ENCODE data around the gene TMEM107. TPM values are rescaled to one million over a fixed set of nuclear protein-coding genes. Genes with fewer than 3 reads are reported as not detected.

TMEM107 gene
- polyA plus RNA-seq, 1 donor, result 26.9 TPM

GRCh38 chr17:8162997-8163977 lies 12.9 kb downstream of the TMEM107 start:
- DNase-seq, result no peak

GRCh38 chr17:8162233-8162996 lies 13.8 kb downstream of the TMEM107 start, which contains the start of gene VAMP2:
TSS of gene VAMP2 (minus strand) at chr17:8162948. CDS start at chr17:8162879, 69 bp downstream.
- DNase-seq, result no peak

DNA sequence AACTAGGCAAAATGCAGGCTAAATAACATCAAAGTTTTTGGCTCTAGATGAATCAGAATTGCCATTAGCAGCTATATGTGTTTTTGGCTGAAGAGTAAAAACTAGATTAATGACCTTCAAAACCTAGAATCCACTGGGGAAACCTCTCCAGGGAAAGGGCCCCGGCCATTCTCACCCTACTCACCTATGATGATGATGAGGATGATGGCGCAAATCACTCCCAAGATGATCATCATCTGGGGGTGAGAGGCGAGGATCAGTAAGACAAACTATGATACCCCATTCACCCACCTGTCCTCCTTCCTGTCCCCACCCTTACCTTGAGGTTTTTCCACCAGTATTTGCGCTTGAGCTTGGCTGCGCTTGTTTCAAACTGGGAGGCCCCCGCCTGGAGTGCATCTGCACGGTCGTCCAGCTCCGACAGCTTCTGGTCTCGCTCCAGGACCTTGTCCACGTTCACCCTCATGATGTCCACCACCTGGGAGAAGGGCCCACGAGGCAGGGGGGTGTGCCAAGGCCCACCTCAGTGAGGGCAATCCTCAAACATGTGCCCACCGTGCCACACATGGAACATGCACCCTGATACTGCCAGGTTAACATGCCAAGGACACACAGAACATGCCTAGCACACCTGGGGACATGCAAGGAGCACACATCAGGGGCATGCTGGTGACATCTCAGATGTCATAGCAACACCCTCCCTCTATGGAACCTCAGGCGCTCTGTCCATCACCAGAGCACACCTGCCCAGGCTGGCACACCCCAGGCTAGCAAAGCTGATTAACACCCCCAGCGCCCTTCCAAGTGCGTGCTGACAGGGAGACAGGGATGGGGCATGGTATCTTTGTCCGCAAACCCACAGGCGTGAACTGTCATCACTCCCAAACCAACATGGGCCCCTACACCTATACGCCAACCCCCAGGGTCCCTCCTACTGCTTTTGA lies 14.6 kb downstream of the TMEM107 start:
- no peak for DNase-seq

DNA sequence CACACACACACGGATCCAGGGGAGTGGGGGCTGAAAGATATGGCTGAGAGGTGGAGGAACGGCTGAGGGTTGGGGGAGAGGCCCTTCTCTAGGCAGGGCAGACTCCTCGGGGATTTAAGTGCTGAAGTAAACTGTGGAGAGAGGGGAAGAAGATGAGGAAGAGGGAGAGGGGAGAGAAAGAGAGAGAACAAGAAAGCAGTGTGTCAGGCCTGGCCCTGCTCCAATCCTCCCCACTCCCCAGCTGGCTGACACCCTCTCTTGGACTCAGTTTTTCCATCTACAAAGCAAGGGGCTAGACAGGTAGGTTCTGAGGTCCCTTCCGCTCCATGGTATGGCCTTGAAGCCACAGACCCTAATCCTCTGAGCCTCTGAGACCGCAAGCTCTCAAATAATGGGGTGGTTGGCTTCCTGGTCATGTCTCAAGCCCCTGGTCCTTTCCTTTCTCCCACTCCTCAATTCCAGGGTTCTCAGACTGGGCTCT lies 15.4 kb downstream of the TMEM107 start:
- no peak for DNase-seq

GRCh38 chr17:8160224-8160577 lies 16.0 kb downstream of the TMEM107 start:
- DNase-seq, result no peak

DNA sequence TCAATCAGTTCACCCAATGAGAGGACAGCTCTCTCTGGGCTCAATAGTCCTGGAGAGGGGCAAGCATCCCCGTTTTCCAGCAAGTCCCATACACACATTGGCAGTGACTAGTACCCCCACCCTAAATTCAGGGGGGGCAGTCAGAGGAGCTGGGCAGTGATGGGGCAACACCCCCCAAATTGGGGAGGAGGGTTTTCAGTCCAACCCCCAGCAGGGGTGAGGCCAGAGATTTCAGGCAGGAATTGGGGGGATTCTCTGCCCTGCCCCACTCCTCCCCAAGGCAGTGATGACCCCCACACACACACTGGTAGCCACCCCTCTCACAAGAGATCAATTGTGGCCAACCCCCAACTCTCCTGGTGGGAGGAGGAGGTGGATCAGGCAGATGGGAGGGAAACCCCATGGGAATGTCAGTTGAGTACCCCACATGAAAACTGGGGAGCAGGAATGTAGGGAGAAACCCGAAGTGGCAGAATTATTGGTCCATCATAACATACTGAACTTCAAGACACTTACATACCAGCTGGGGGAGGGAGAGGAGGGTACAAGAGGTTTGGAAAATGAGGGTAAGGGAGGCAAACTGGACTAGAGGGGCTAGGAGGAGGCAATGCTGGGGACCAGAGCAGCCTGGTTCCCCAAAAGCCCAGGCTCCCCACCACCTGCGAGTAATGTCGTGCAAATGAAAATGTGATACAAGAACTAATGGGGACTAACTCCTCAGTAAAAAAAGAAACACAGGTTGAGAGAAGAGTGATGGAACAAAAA lies 16.5 kb downstream of the TMEM107 start:
- DNase-seq, result no peak

DNA sequence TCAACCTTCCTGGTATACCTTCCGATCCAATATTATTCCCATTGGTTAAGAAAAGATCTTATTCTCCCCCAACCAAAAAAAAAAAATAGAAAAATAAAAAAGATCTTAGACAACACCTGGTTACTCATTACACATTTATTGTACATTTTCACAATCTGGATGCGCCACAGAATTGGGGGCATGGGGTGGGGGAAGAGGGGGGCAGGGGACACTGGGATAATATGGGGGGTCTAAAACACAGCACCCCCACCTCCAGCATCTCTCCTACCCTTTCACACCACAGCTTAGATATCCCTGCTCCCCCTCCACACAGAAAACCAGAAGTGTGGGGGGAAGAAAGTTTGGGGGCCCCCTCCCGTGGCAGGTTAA lies 17.2 kb downstream of the TMEM107 start:
- DNase-seq, result no peak

DNA sequence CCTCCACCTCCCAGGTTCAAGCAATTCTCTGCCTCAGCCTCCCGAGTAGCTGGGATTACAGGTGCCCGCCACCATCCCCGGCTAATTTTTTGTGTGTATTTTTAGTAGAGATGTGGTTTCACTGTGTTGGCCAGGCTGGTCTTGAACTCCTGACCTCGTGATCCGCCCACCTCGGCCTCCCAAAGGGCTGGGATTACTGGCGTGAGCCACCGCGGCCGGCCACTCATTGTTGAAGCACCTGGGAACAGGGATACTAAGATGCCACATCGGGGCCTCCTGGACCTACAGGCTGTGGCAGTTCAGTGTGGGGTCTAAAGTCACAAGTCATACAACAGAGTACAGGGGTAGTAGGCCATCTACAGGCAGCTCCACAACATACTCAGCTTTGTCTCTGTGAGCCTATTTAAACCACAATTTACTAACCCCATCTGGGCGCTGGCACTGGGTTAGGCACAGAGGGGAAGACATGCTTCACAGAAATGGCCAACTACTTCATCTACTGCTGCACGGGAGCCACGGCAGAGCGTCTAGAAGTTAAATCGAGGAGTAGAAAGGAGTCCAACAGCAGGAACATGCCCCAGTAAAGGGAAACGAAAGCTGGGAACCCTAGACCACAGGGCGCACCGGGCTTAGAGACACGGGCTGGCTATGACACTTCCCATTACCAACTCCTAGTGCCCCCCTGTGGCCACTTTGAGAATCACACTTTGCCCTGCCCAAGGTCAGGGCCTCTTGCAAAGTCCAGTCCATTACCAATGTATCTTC lies 17.7 kb downstream of the TMEM107 start:
- peak; percentile 88 for DNase-seq

DNA sequence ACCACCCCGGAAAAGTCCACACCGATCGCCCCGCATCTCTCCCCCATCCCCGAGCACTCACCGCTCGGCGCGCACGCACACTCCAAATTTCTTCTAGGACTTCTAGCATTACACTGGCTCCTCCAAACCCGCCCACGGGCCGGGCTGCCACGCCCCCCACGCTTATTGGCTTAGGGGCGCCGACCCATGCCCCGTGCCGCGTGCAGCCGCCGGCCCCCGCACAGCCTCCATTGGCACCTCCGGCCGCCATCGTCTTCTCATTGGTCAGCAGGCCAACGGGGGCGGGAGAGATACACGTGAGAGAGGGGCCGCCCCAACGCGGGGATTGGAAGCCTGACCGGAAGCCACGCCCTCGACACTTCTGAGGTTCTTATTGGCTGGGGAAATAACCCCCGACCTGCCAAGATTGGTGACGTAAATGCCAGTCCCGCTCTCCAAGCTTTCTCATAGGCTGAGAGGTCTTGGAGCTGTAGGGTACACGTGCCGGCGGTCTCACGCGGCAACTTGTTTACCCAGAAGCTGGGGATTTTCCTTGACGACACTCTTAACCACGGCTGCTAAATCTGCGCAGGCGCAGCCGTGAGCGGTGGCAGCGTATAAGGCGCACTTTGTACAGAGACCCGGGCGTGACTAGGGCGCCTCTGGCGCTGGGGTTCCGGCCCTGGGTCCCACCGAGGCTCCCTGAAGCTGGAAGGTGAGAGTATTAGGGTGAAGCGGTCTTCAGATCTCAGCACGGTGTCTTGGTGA lies 19.8 kb downstream of the TMEM107 start:
- peak; percentile 100 for DNase-seq

- DNase-seq, result no peak
These were observed 20.3 kb downstream of the TMEM107 start for GRCh38 chr17:8155996-8156245.

- DNase-seq, result no peak
These were observed 20.8 kb downstream of the TMEM107 start for GRCh38 chr17:8155231-8155995.

- DNase-seq, result no peak
These were observed 21.5 kb downstream of the TMEM107 start for GRCh38 chr17:8154608-8155155.

DNA sequence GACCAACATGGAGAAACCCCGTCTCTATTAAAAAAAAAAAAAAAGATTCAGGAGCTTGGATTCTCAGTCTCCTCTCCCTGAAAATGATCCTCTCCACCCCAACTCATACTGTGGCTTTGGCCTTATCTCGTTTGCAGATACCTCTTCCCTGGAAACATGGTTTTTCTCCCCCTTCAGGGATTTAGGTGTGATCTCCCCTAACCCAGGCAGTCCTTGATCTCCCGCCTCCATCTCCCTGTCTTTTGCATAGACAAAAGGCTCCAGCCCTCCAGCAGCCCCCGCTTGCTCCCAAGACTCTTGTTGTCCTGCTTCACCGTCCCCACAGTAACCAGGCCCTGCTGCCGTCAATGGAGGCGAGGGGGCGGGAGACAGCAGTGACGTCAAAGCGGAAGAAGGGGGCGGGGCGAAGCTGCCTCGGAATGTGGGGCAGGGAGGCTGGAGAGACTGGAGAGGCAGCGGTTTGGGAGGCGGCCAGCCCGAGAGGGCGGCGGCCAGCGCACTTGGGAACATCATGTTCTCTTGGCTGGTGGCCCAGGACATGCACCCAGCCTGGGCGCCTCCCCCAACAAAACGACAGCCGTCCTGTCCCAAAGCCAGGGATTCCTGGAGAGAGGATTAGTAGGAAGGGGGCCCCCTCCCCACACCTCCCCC lies 22.1 kb downstream of the TMEM107 start:
- DNase-seq, result peak; percentile 96

DNA sequence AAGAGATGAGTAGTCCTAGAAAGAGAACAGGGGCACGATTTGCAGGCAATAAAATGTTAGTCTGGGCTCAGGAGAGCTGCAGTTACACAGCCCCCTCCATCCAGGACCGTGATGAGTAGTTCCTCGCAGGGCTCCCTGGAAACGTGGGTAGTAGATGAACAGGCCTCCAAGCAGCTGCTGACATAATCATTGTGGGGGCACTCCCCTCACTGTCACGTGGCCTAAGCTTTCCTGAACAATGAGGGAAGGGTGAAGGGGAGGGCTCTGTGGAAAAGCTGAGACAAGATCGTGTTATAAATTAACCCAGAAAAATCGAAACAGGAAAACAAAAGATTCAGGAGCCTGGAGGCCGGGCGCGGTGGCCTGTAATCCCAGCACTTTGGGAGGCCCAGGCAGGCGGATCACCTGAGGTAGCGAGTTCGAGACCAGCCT lies 22.6 kb downstream of the TMEM107 start:
- DNase-seq, result no peak

DNA sequence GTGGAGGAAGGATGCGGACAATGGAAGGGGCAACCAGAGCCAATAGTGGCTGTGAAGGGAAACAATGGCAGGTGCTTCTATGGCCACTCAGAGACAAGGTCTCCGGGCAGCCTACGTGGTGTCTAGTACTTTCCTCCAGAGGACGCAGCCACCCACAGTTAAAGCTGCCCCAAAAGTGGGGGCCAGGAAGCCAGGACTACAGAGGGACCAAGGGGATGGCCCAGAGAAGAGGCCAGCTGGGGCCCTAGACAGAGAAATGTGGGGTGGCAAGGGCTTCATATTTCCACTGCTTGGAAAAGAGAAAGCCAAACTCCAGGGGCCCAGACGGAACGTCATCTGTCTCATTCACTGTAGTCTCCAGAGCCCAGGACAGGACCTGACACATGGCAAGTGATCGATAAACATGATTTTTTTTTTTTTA lies 23.1 kb downstream of the TMEM107 start:
- no peak for DNase-seq

GRCh38 chr17:8152112-8152775 lies 23.9 kb downstream of the TMEM107 start, which contains the start of gene PER1:
TSS of gene PER1 (minus strand) at chr17:8152404. CDS start at chr17:8150706, 1,698 bp downstream.
- DNase-seq, result peak; percentile 92

GRCh38 chr17:8151641-8152111 lies 24.5 kb downstream of the TMEM107 start:
- DNase-seq, result no peak

All from left kidney (tissue), 2 donors.